ENCODE results near the gene MOCS1.
A peak's percentile ranks its signal among the peaks of the same experiment; 100 is the strongest.

DNA sequence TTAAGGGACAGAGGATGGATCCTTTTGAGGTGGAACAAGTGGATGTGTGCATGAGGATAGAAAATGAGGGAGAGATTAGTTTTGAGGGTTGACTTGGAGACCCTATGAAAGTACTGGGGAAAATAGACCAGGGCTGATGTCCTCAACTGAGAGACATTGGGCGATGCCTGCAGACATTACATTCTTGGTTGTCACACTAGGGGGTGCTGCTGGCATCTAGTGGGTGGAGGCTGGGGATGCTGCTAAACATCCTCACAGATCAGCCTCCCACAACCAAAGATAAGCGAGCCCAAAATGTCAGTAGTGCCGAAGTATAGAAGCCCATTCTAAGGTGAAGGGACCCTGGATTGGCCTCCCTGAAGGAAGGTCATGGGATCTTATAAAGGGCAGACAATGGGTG lies 63.3 kb downstream of the MOCS1 start:
- TF ChIP-seq, protein P1, sequence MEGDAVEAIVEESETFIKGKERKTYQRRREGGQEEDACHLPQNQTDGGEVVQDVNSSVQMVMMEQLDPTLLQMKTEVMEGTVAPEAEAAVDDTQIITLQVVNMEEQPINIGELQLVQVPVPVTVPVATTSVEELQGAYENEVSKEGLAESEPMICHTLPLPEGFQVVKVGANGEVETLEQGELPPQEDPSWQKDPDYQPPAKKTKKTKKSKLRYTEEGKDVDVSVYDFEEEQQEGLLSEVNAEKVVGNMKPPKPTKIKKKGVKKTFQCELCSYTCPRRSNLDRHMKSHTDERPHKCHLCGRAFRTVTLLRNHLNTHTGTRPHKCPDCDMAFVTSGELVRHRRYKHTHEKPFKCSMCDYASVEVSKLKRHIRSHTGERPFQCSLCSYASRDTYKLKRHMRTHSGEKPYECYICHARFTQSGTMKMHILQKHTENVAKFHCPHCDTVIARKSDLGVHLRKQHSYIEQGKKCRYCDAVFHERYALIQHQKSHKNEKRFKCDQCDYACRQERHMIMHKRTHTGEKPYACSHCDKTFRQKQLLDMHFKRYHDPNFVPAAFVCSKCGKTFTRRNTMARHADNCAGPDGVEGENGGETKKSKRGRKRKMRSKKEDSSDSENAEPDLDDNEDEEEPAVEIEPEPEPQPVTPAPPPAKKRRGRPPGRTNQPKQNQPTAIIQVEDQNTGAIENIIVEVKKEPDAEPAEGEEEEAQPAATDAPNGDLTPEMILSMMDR (IDR thresholded peaks at IDR 0.05; ENCODE audit: low read depth, low read length): peak; percentile 44
- no peak for TF ChIP-seq EZH2phosphoT487 (IDR thresholded peaks at IDR 0.05; ENCODE audit: low read depth)

Data from OCI-LY3 (cell line).